H1 (cell line): Measurements from ENCODE around the gene UTP3. TPM values are rescaled to one million over a fixed set of nuclear protein-coding genes. Genes with fewer than 3 reads are reported as not detected.

Experiments
- E2F6 ChIP-seq: IDR thresholded peaks from 2 replicates; pipeline ENCODE4 v1.6.1; 2012; ENCODE audit warnings: inconsistent platforms
- EP300 ChIP-seq, 2 experiments: IDR thresholded peaks; 1 replicate in 1 of 2; 2 replicates in 1 of 2; pipeline ENCODE4 v1.6.1; 2011 to 2012; ENCODE audit warnings: low read depth in 2 of 2, low read length in 2 of 2, mild to moderate bottlenecking in 2 of 2, borderline replicate concordance in 1 of 2, inconsistent platforms in 1 of 2, moderate library complexity in 1 of 2
- KDM4A ChIP-seq: IDR thresholded peaks from one replicate; pipeline ENCODE4 v1.7.1; 2012; ENCODE audit warnings: low read depth, mild to moderate bottlenecking, moderate library complexity, low read length, inconsistent platforms; ENCODE audit not compliant: severe bottlenecking
- NANOG ChIP-seq: IDR thresholded peaks from 2 replicates; pipeline ENCODE4 v1.6.1; 2011; ENCODE audit warnings: low read length, low read depth, mild to moderate bottlenecking, inconsistent platforms; ENCODE audit not compliant: insufficient read depth, poor library complexity, severe bottlenecking
- POU5F1 ChIP-seq: IDR thresholded peaks from 2 replicates; pipeline ENCODE4 v1.6.1; 2011; ENCODE audit warnings: low read depth, mild to moderate bottlenecking, low read length, moderate library complexity
- SP4 ChIP-seq: IDR thresholded peaks from 2 replicates; pipeline ENCODE4 v1.6.1; 2012; ENCODE audit warnings: low read length, inconsistent platforms
- polyA plus RNA-seq, 7 experiments: library from polyadenylated mRNA; depleted of rRNA in 3 of 7; stranded (reverse) in 5 of 7; unstranded in 2 of 7; fragments of >200 nt in 5 of 7; fragments of 200-250 nt in 2 of 7; gene quantifications; 1 replicate in 5 of 7; 2 replicates in 1 of 7; 4 replicates in 1 of 7; pipeline versions ENCODE4 v1.2.1 to v1.2.3, GENCODE V29; 2011 to 2013; ENCODE audit warnings: missing spikeins in 2 of 7, mixed read lengths in 2 of 7
- total RNA-seq: library from RNA; stranded (reverse); fragmentation: NEBNext Ultra II Directional; extraction: Animal tissue kit (Norgen Biotek cat#: 25700); gene quantifications from 2 replicates; pipeline ENCODE4 v1.2.1, GENCODE V29; 2021
- TF ChIP-seq, protein P1 (sequence below): fragments of 300-600 bp; sonication (generic); IDR thresholded peaks from 2 replicates; pipeline ENCODE4 v1.7.1; 2012; ENCODE audit warnings: low read length, moderate library complexity, mild to moderate bottlenecking, inconsistent platforms; ENCODE audit not compliant: insufficient replicate concordance

UTP3 gene
- total and polyA plus RNA-seq, 2 of the 8 experiments (the other 6 are each of a cell fraction or from before 2014, with no cell fraction given), result 11.2 to 51.3 TPM

DNA sequence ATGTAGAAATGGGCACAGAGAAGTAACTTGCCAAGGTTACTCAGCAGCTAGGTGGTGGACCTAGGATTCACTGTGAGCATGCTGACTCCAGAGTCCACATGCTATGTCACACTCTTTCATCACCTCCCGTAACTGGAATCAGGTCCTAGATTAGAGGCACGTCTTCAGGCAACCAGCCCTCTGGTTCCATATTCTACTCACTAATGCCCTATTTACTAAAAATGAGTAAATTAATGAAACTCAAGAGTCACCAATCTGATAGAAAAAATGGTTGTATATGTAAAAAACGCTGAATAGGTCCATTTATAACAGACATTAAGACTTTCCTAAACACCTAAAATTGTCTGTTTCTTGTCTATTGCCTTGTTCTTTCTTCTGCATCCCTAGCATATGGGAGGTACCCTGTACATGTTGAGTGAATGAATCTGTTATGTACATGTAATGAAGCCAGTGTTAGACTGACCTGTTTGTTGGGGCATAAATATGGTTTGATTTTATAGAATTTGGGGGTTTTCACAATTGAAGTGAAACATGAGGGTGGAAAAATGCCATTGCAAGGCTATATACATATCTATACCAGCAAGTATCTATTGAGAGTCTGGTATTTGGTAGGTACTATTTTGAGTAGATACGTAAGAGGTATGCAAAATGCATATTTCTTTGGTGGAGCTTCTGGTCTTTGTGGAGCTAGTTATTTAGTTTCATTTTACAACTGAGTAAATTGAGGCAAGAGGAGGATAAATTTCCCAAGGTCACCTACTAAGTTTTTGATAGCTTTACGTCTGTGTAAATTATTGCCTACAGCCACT lies 26.0 kb downstream of the UTP3 start (continued):
- TF ChIP-seq, protein P1, sequence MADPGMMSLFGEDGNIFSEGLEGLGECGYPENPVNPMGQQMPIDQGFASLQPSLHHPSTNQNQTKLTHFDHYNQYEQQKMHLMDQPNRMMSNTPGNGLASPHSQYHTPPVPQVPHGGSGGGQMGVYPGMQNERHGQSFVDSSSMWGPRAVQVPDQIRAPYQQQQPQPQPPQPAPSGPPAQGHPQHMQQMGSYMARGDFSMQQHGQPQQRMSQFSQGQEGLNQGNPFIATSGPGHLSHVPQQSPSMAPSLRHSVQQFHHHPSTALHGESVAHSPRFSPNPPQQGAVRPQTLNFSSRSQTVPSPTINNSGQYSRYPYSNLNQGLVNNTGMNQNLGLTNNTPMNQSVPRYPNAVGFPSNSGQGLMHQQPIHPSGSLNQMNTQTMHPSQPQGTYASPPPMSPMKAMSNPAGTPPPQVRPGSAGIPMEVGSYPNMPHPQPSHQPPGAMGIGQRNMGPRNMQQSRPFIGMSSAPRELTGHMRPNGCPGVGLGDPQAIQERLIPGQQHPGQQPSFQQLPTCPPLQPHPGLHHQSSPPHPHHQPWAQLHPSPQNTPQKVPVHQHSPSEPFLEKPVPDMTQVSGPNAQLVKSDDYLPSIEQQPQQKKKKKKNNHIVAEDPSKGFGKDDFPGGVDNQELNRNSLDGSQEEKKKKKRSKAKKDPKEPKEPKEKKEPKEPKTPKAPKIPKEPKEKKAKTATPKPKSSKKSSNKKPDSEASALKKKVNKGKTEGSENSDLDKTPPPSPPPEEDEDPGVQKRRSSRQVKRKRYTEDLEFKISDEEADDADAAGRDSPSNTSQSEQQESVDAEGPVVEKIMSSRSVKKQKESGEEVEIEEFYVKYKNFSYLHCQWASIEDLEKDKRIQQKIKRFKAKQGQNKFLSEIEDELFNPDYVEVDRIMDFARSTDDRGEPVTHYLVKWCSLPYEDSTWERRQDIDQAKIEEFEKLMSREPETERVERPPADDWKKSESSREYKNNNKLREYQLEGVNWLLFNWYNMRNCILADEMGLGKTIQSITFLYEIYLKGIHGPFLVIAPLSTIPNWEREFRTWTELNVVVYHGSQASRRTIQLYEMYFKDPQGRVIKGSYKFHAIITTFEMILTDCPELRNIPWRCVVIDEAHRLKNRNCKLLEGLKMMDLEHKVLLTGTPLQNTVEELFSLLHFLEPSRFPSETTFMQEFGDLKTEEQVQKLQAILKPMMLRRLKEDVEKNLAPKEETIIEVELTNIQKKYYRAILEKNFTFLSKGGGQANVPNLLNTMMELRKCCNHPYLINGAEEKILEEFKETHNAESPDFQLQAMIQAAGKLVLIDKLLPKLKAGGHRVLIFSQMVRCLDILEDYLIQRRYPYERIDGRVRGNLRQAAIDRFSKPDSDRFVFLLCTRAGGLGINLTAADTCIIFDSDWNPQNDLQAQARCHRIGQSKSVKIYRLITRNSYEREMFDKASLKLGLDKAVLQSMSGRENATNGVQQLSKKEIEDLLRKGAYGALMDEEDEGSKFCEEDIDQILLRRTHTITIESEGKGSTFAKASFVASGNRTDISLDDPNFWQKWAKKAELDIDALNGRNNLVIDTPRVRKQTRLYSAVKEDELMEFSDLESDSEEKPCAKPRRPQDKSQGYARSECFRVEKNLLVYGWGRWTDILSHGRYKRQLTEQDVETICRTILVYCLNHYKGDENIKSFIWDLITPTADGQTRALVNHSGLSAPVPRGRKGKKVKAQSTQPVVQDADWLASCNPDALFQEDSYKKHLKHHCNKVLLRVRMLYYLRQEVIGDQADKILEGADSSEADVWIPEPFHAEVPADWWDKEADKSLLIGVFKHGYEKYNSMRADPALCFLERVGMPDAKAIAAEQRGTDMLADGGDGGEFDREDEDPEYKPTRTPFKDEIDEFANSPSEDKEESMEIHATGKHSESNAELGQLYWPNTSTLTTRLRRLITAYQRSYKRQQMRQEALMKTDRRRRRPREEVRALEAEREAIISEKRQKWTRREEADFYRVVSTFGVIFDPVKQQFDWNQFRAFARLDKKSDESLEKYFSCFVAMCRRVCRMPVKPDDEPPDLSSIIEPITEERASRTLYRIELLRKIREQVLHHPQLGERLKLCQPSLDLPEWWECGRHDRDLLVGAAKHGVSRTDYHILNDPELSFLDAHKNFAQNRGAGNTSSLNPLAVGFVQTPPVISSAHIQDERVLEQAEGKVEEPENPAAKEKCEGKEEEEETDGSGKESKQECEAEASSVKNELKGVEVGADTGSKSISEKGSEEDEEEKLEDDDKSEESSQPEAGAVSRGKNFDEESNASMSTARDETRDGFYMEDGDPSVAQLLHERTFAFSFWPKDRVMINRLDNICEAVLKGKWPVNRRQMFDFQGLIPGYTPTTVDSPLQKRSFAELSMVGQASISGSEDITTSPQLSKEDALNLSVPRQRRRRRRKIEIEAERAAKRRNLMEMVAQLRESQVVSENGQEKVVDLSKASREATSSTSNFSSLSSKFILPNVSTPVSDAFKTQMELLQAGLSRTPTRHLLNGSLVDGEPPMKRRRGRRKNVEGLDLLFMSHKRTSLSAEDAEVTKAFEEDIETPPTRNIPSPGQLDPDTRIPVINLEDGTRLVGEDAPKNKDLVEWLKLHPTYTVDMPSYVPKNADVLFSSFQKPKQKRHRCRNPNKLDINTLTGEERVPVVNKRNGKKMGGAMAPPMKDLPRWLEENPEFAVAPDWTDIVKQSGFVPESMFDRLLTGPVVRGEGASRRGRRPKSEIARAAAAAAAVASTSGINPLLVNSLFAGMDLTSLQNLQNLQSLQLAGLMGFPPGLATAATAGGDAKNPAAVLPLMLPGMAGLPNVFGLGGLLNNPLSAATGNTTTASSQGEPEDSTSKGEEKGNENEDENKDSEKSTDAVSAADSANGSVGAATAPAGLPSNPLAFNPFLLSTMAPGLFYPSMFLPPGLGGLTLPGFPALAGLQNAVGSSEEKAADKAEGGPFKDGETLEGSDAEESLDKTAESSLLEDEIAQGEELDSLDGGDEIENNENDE, result no peak
- no peak for TF ChIP-seq POU5F1
- TF ChIP-seq NANOG, result no peak
- no peak for TF ChIP-seq E2F6
- no peak for TF ChIP-seq EP300 (IDR thresholded peaks at IDR 0.05; ENCODE audit: borderline replicate concordance in 1 of 2, low read depth in 2 of 2, low read length in 2 of 2)
- no peak for TF ChIP-seq KDM4A
- no peak for TF ChIP-seq SP4
